NOMO-1 treated with dmso at 0.1 percent for 144 hours (cell line): ENCODE results near the gene RIMOC1.
"Not testable (repeated sequence)": the region's sequence is repeated elsewhere in the genome, so short reads cannot be mapped to it uniquely, and the experiment has no call there.

Source experiments
- DNase-seq: peaks from one replicate; lab custom pipeline; 2025; ENCODE audit not compliant: unreplicated experiment; lab: John Stamatoyannopoulos, UW

The RIMOC1 gene

GRCh38 chr5:41885286-41885685, 18.9 kb upstream of the RIMOC1 start:
- no peak for DNase-seq

DNA sequence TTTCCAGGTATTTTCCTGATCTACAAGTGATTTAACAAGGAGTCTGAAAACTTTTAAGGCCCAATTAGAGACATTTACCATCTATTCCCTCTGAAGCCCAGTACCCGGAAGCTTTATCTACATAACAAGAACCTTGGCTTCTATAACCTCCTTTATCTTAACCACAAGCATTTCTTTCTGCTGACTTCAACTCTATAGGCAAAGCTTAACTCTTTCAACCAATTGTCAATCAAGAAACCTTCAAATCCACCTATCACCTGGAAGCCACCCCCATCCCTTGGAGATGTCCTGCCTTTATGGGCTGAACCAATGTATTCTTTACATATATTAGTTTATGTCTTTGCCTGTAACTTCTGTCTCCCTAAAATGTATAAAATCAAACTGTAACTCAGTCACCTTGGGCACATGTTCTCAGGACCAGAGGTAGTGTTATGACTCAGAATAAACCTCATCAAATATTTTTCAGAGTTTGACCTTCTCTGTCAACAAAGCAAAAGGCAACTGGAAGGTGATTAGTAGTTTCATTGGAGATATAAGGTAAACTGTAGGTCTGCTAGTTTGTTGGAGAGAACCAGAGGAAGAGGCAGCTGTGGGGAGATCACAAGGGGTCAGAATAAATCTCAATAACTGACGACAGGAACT, 13.0 kb upstream of the RIMOC1 start:
- DNase-seq = no peak

DNA sequence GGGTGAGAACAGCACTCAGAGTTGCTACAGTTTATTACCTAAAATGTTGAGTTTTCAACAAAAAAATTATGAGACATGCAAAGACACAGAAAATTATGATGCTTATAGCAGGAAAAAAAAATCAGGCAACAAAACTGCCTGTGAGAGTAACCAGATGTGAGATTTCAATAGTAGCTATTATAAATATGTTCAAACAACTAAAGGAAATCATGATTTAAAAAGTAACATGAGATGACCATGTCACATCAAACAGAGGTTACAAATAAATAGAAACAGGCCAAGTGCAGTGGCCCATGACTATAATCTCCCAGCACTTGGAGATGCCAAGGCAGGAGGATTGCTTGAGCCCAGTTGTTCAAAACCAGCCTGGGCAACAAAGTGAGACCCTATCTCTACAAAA, 12.1 kb upstream of the RIMOC1 start:
- DNase-seq = no peak

GRCh38 chr5:41893074-41893851, 10.9 kb upstream of the RIMOC1 start:
- no peak for DNase-seq

DNA sequence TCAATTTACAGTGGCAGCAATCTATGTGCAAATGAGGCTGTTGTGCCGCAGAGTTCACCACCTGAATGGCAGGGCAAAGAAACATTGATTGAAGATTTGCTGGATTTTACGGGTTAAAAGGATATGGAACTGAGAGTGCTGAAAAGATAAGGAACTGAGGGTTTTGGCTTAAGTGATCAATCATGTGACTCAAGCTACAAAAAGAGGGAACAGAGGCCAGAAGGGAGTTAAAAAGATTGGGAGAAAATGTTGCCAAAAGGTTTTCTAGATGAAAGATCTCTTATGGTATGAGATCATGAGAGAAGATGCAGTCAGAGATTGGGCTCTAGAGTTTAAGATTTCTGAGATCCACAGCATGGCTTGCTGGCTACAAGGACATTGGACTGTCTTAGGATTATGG, 7.9 kb upstream of the RIMOC1 start:
- DNase-seq = no peak

DNA sequence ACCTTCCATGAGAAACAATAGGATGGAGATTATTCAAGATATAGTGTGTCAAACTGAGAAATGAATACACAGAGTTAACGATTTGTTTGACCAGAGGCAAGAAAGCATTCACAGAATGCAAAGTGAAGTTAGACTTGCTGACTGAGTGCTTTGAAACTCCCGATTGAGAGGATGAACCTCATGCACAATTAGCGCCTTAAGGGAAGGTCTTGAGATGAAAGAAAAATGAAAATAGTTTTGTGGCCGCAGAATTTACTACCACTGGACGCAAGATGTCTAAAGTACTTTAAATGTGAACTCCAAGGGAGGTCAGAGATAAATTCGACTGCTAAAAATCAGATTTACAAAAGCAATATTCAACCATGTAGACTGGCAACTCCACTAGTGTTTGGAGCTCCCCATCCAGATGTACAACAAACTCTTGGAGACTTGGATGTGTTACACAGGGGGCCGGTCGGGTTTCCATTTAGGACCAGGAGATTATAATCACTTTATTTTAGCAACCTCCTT, 707 bp upstream of the RIMOC1 start:
- DNase-seq = no peak

GRCh38 chr5:41906151-41906550, 2.0 kb downstream of the RIMOC1 start:
- no peak for DNase-seq

GRCh38 chr5:41908374-41909079, 4.4 kb downstream of the RIMOC1 start:
- DNase-seq = no peak

- peak; percentile 23 for DNase-seq
Measured at GRCh38 chr5:41918105-41918504, 14.0 kb downstream of the RIMOC1 start.

GRCh38 chr5:41921166-41921565, 17.0 kb downstream of the RIMOC1 start:
- no peak for DNase-seq

DNA sequence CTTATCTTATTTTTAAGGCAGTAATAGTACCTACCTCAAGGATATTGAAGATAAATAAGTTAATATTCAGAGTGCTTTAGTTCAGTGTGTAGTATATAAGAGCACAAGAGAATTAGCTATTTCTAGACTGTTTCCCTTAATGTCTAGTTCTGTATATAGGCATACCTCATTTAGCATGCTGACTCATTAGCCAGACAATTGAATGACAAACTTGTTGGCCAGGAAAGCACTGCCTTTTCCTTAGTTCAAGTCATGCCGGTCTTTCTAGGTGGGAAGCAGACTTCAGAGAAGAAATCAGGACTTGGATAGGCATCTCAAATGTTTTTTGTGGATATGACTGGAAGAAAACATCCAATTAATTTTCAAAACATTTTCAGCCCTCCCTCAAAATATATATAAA, 17.7 kb downstream of the RIMOC1 start:
- no peak for DNase-seq

DNA sequence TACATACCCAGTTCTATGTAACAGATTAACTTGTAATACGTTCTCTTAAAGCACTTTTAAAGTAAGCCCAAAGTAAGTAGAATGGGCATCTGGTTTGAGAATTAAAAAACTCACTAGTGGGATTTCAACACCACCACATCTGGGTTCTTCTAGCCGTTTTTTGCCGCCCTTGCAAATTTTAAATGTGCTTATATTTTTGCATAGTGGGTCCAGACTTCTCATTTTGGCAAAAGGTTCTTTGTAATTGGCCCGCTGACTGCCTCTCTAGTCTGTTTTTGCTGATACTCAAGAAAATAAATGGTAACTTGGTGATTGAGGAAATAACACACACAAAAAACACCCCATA, 20.4 kb downstream of the RIMOC1 start:
- no peak for DNase-seq

DNA sequence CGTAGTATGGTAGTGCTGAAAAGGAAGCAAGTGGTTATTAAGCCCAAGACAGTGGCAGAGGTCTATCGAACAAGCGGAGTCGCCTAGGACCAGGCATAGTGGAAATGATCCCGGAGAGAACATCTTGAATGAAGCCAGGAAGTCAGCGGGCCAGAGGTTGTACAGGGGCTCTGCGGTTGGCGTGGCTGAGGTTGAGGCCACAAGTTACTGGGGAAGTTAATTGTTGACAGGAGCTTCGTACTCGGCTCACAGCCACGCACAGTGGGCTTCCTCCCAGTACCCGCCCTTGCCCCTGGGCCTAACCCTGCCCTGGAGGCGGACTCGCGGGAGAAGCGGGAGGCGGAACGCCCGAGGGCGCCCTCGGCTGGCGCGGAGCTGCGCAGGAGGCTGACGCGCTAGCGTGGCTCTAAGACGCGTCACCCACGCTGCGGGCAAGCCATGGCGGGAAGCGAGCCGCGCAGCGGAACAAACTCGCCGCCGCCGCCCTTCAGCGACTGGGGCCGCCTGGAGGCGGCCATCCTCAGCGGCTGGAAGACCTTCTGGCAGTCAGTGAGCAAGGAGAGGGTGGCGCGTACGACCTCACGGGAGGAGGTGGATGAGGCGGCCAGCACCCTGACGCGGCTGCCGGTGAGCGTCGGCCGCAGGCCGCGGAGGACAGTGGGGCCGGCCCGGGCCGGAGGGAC, 20.9 kb downstream of the RIMOC1 start, which contains the start of gene FBXO4:
Gene FBXO4, plus strand, starts transcription at position 410 of the 683 bp plus-strand sequence. Its CDS starts 29 bp downstream, at position 439.
- peak; percentile 96 for DNase-seq

DNA sequence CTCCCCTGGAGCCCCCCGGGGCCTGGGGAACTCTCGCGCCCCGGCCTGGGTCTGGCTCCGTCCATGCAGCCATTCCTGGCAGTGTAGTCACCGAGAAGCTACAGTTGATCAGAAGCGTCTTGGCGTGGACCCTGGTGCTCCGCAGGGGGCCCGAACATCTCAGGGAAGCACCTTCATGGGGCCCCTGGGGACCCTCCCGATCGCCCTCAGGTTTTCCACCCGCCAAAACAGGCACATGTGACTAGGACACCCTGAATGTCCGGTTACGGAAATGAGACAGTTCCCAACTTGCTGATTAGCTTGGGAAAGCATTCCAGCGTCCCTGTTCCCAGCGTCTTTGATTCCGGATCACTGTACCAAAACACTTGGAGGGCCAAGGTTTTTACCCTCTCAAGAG, 21.4 kb downstream of the RIMOC1 start:
- no peak for DNase-seq

DNA sequence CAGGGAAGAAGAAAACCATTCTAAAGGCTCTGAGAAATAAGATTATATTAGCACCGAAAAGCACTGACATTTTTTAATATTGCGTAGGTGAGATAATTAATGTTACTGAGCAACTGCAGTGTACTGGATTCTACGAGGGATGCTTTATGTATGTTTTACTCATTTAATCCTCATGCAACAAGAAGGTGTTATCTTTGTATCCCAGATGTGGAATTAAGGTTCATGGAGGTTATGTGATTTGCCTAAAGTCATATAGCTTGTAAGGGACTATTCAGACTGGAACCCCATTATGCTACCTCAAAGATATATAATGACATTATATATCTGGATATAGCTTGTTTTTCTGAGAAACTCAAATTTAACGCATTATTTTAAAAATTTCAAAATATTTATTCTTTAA, 23.5 kb downstream of the RIMOC1 start:
- no peak for DNase-seq

- DNase-seq = no peak
Measured at GRCh38 chr5:41929035-41929434, 24.9 kb downstream of the RIMOC1 start.

DNA sequence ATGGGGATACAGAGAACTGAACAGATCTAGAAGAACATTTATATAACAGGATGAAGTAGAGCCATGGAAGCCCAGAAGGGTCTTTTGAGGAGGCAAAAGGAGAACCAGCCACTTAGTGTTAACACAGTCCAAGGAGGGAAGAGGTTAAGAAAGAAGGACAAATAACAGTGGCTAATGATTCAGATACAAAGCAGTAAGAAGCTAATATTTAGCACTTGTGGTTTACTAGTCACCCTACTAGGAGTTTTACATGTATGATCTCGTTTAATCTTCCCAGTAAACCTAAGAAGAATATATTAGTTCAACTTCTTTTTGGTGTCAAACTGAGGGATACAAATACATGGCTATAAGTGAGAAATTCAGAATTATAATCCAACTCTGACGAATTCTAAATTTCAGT, 28.6 kb downstream of the RIMOC1 start:
- no peak for DNase-seq

DNA sequence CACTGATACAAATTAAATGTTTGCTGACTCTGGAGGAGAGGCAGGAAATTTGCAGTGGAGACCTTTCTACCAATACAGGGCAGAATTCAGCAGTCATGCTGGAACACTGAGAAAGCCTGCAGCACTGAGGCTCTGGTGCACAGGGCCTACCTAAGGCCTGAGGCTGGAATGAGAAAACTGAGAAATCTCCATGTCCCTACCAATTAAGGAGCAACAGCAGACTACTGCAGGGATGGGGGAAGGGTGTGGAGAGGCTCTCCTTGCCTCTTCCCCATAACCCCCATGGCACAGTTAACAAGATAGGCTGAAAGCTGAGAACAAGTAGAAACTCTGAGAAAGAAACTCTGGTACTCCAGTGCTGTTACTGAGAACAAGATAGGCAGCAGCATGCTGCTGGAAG, 31.4 kb downstream of the RIMOC1 start:
- DNase-seq = no peak

DNA sequence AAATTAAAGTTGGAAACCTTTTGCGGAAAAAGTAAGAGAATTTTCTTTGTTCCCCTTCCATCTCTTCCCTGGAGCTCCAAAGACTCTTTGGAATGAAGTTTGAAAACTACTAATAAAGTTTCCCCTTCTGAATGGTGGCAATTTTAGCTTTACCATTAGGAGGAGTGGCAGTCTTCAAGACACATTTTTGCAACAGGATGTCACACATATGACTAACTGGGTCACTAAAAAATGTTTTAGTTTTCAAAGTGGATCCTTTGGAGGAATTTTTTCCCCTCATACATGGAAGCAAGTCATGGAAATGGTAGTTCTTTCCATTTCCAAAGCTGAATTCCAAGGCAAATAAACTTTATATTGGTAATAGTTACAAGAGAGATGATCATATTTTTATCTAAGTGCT, 36.5 kb downstream of the RIMOC1 start:
- DNase-seq = no peak

GRCh38 chr5:41945332-41945955, 41.3 kb downstream of the RIMOC1 start:
- DNase-seq = not testable (repeated sequence)

DNA sequence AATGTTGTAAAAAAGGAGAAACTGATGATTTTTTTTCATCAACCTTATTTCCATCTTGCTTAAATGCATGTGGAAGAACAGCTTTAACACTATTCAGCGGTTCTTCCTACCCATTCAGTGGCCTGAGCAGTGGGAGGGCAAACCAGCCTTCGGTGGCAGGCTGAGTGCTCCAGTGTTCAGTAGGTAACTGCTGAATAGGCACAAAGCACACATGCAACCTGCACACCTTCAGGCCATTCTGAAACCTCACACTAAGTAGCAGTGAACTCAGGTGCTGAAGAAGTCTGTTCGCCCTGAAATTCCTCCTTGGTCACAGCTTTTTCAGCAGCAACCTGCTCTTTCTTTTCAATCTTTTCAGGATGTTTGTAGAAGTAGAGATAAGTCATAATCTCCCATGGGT, 47.1 kb downstream of the RIMOC1 start:
- no peak for DNase-seq
